Measurements from ENCODE around the gene FGFR3.

GRCh38 chr4:1786544-1787362 lies 6.3 kb upstream of the FGFR3 start:
- TF ChIP-seq, protein P1, sequence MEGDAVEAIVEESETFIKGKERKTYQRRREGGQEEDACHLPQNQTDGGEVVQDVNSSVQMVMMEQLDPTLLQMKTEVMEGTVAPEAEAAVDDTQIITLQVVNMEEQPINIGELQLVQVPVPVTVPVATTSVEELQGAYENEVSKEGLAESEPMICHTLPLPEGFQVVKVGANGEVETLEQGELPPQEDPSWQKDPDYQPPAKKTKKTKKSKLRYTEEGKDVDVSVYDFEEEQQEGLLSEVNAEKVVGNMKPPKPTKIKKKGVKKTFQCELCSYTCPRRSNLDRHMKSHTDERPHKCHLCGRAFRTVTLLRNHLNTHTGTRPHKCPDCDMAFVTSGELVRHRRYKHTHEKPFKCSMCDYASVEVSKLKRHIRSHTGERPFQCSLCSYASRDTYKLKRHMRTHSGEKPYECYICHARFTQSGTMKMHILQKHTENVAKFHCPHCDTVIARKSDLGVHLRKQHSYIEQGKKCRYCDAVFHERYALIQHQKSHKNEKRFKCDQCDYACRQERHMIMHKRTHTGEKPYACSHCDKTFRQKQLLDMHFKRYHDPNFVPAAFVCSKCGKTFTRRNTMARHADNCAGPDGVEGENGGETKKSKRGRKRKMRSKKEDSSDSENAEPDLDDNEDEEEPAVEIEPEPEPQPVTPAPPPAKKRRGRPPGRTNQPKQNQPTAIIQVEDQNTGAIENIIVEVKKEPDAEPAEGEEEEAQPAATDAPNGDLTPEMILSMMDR (IDR thresholded peaks at IDR 0.05), result no peak
- no peak for TF ChIP-seq TCF7L2 (IDR thresholded peaks at IDR 0.05; ENCODE audit: low read depth, low read length)
- no peak for TF ChIP-seq POLR2AphosphoS5 (IDR thresholded peaks at IDR 0.05; ENCODE audit: low read depth, low read length)
